ENCODE results near the gene C16orf90.

The C16orf90 gene

GRCh38 chr16:3458278-3458851, 36.9 kb downstream of the C16orf90 start:
- no peak for TF ChIP-seq SIN3A (IDR thresholded peaks at IDR 0.05; ENCODE audit: borderline replicate concordance, insufficient read depth, low read length)
- TF ChIP-seq REST (IDR thresholded peaks at IDR 0.05; ENCODE audit: insufficient read depth in 1 of 2, low read depth in 2 of 2, low read length in 2 of 2), result no peak
- no peak for TF ChIP-seq FOXP2 (optimal IDR thresholded peaks at IDR 0.05; ENCODE audit: borderline replicate concordance, extremely low read depth, extremely low read length, insufficient read depth)
- TF ChIP-seq TAF1 (IDR thresholded peaks at IDR 0.05; ENCODE audit: borderline replicate concordance, insufficient read depth, low read length), result no peak
- no peak for TF ChIP-seq POLR2AphosphoS5 (IDR thresholded peaks at IDR 0.05; ENCODE audit: low read depth, low read length)

DNA sequence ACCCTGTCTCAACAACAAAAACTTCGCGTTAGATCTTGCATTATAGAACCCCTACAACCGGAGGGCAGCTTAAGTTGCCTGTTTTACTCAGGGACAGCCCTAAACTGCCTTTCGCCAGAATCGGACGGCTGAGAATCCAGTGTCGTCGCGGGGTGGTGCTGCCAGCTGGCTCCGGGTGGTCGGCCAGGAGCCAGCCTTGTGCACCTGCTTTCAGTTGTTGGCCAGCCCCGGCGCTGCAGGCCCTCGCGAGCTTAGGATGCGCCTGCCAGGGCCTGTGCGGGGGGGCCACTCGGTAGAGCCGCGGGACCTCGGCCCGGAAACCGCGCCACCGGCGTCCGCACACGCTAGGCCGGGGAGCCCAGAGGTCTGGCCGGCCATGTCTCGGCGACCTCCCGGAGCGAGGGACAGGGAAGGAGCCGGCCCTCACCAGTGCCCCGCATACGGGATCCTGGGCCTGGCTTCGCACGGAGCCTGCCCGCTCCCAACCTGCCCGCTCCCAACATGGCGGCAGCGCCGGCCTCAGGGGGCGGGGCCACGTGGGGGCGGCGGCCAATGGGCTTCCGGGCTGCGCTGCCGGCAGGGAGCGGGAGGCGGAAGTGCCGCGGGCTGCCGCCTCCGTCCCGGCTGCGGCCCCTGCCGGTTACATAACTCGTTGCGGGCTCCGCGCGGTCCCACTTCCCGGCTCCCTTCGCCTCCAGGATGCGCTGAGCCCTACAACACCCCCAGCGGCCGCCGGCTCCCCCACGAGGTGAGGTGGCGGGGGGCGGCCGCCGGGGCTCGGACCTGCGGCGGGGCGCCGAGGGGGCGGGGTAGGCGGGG, 37.6 kb downstream of the C16orf90 start:
- TF ChIP-seq POLR2AphosphoS5 (IDR thresholded peaks at IDR 0.05; ENCODE audit: low read depth, low read length) (peak; percentile 70), SIN3A (IDR thresholded peaks at IDR 0.05; ENCODE audit: borderline replicate concordance, insufficient read depth, low read length) (no peak), REST (IDR thresholded peaks at IDR 0.05; ENCODE audit: insufficient read depth in 1 of 2, low read depth in 2 of 2, low read length in 2 of 2) (no peak), TAF1 (IDR thresholded peaks at IDR 0.05; ENCODE audit: borderline replicate concordance, insufficient read depth, low read length) (0 out of 2 replicates have a peak, but pooled peaks have one; percentile 46), FOXP2 (optimal IDR thresholded peaks at IDR 0.05; ENCODE audit: borderline replicate concordance, extremely low read depth, extremely low read length, insufficient read depth) (peak; percentile 41)

DNA sequence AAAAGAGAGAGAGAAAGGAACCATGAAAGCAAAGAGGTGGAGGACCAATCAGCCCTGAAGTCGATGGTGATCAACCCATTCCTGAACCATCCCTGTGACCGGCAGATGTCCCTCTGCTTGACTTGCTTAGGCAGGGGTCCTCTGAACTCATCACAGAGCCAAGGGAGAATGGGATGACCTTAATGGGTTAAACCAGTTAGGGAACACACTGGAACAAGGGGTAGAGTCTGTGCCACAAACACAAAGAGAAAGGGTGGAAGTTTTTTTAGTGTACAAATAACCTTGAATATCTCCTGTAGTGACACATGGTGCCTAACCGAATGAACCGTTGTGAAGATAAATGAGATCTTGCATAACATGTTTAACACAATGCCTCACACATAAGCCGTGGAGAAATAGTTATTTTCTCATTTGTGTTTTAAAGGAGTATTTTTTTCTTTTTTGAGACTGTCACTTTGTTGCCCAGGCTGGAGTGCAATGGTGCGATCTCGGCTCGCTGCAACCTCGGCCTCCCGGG, 40.6 kb downstream of the C16orf90 start:
- TF ChIP-seq TAF1 (IDR thresholded peaks at IDR 0.05; ENCODE audit: borderline replicate concordance, insufficient read depth, low read length) (no peak), POLR2AphosphoS5 (IDR thresholded peaks at IDR 0.05; ENCODE audit: low read depth, low read length) (no peak), REST (IDR thresholded peaks at IDR 0.05; ENCODE audit: insufficient read depth in 1 of 2, low read depth in 2 of 2, low read length in 2 of 2) (no peak), SIN3A (IDR thresholded peaks at IDR 0.05; ENCODE audit: borderline replicate concordance, insufficient read depth, low read length) (no peak), FOXP2 (optimal IDR thresholded peaks at IDR 0.05; ENCODE audit: borderline replicate concordance, extremely low read depth, extremely low read length, insufficient read depth) (no peak)

DNA sequence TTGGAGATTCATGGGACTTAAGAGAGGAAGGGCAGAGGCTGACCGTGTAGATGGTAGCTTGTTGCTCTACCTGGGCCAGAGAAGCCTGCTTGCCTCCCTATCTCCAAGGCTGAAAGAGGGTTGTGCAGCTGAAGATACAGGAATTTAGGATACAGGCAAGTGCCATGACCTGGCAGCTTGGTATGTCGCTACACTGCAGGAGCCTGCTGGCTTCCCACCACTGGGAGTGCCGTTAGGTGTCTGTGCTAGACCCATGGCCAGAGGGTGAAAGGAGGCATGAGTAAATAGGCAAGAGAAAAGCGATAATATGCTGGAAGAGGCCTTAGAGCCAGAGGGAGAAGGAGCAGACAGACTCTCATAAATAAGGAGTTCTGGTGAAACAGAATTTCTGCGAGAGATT, 41.2 kb downstream of the C16orf90 start:
- TF ChIP-seq SIN3A (IDR thresholded peaks at IDR 0.05; ENCODE audit: borderline replicate concordance, insufficient read depth, low read length) (no peak), POLR2AphosphoS5 (IDR thresholded peaks at IDR 0.05; ENCODE audit: low read depth, low read length) (no peak), TAF1 (IDR thresholded peaks at IDR 0.05; ENCODE audit: borderline replicate concordance, insufficient read depth, low read length) (no peak), FOXP2 (optimal IDR thresholded peaks at IDR 0.05; ENCODE audit: borderline replicate concordance, extremely low read depth, extremely low read length, insufficient read depth) (no peak)

GRCh38 chr16:3444032-3444388, 51.3 kb downstream of the C16orf90 start:
- 0 out of 2 replicates have a peak, but pooled peaks have one; percentile 40 for TF ChIP-seq POLR2AphosphoS5 (IDR thresholded peaks at IDR 0.05; ENCODE audit: low read depth, low read length)
- TF ChIP-seq SIN3A (IDR thresholded peaks at IDR 0.05; ENCODE audit: borderline replicate concordance, insufficient read depth, low read length), result no peak
- no peak for TF ChIP-seq FOXP2 (optimal IDR thresholded peaks at IDR 0.05; ENCODE audit: borderline replicate concordance, extremely low read depth, extremely low read length, insufficient read depth)
- no peak for TF ChIP-seq REST (IDR thresholded peaks at IDR 0.05; ENCODE audit: insufficient read depth in 1 of 2, low read depth in 2 of 2, low read length in 2 of 2)
- peak; percentile 47; the same call in 1 of the 2 replicates for TF ChIP-seq TAF1 (IDR thresholded peaks at IDR 0.05; ENCODE audit: borderline replicate concordance, insufficient read depth, low read length)

Data from PFSK-1 (cell line).